HCT116 (cell line): ENCODE measurements around the gene AARS2. TPM values are rescaled to one million over a fixed set of nuclear protein-coding genes. Genes with fewer than 3 reads are reported as not detected.

Experiments
- ATAC-seq: fragments of 200-7000 bp; cut with Tn5 transposase; 2 replicates; pipeline ENCODE4 v1.9.1; 2020; ENCODE audit warnings: mild to moderate bottlenecking, moderate library complexity
- BruUV-seq: library from RNA; stranded (reverse); fragments of 400-500 nt; replicated peaks from 2 replicates; lab custom pipeline; 2021; lab: Mats Ljungman, UMichigan
- CTCF ChIA-PET: fragments of 300-600 bp; sonication (Branson Sonifier 250); formaldehyde crosslinking; loops from one replicate; lab custom pipeline; 2021; ENCODE audit warnings: antibody characterized with exemption; lab: Charles Lee
- POLR2A ChIA-PET: fragments of 300-600, 350-600 bp; sonication (Branson Sonifier 250); formaldehyde crosslinking; loops from one replicate; lab custom pipeline; 2021; ENCODE audit warnings: antibody characterized with exemption; lab: Charles Lee
- RAD21 ChIA-PET, 2 experiments: fragments of 300-600 bp; sonication (Branson Sonifier 250); formaldehyde crosslinking; loops; one replicate each; lab custom pipeline; 2023; ENCODE audit warnings: low total read pairs in 2 of 2; ENCODE audit not compliant: uncharacterized antibody in 2 of 2, unreplicated experiment in 2 of 2, low non-redundant PET in 1 of 2; lab: Charles Lee
- DNase-seq: peaks from one replicate; pipeline ENCODE4 v3.0.0-alpha.2; 2010; ENCODE audit warnings: low read depth, low spot score
- H2AFZ ChIP-seq: fragments of 200-600 bp; shearing (Covaris generic), sonication (generic); 2 replicates; pipeline ENCODE4 v1.6.1; 2017; ENCODE audit warnings: low read depth, mixed run types, mixed read lengths, antibody characterized with exemption, low read length; ENCODE audit not compliant: poor library complexity, severe bottlenecking
- H3K27ac ChIP-seq: 2 replicates; pipeline ENCODE4 v1.5.1; 2012; ENCODE audit warnings: low read depth, low read length
- H3K27me3 ChIP-seq: fragments of 200-600 bp; sonication (generic); 2 replicates; pipeline ENCODE4 v1.6.1; 2016; ENCODE audit warnings: mixed run types, low read length, mixed read lengths; ENCODE audit not compliant: insufficient read depth
- H3K36me3 ChIP-seq, 2 experiments: fragments of 200-500 bp in 1 of 2; fragments of 200-600 bp in 1 of 2; sonication (Bioruptor generic) in 1 of 2; sonication (generic) in 1 of 2; 2 replicates each; pipeline versions ENCODE4 v1.5.1 to v1.6.1; 2014 to 2016; ENCODE audit warnings: low read length in 2 of 2, inconsistent platforms in 1 of 2, mixed read lengths in 1 of 2, mixed run types in 1 of 2; ENCODE audit not compliant: insufficient read depth in 2 of 2, control insufficient read depth in 1 of 2
- H3K4me1 ChIP-seq, 2 experiments: fragments of 200-600 bp in 1 of 2; sonication (generic) in 1 of 2; 2 replicates each; pipeline versions ENCODE4 v1.5.1 to v1.6.1; 2012 to 2017; ENCODE audit warnings: low read length in 2 of 2, inconsistent platforms in 1 of 2, mild to moderate bottlenecking in 1 of 2, mixed read lengths in 1 of 2, mixed run types in 1 of 2, moderate library complexity in 1 of 2; ENCODE audit not compliant: insufficient read depth in 2 of 2, control insufficient read depth in 1 of 2
- H3K4me2 ChIP-seq: fragments of 200-600 bp; sonication (generic); 2 replicates; pipeline ENCODE4 v1.6.1; 2017; ENCODE audit warnings: mixed run types, low read length, mixed read lengths
- H3K4me3 ChIP-seq, 2 experiments: fragments of 200-600 bp in 1 of 2; sonication (generic) in 1 of 2; replicated peaks in 1 of 2; 2 replicates each; pipeline ENCODE4 v1.5.1; 2011 to 2016; ENCODE audit warnings: low read length in 2 of 2, control low read depth in 1 of 2, low read depth in 1 of 2, mild to moderate bottlenecking in 1 of 2, mixed read lengths in 1 of 2, mixed run types in 1 of 2
- H3K79me2 ChIP-seq: fragments of 200-600 bp; sonication (generic); 2 replicates; pipeline ENCODE4 v1.6.1; 2017; ENCODE audit warnings: mild to moderate bottlenecking, mixed run types, low read length, moderate library complexity, mixed read lengths; ENCODE audit not compliant: insufficient read depth
- H3K9ac ChIP-seq: fragments of 200-600 bp; sonication (generic); 2 replicates; pipeline ENCODE4 v1.6.1; 2016; ENCODE audit warnings: low read length, mixed read lengths
- H3K9me2 ChIP-seq: fragments of 200-600 bp; sonication (generic), shearing (Covaris generic); 2 replicates; pipeline ENCODE4 v1.6.1; 2017; ENCODE audit warnings: mixed run types, mild to moderate bottlenecking, moderate library complexity; ENCODE audit not compliant: insufficient read depth
- H3K9me3 ChIP-seq, 2 experiments: fragments of 200-500 bp in 1 of 2; fragments of 200-600 bp in 1 of 2; sonication (Bioruptor generic) in 1 of 2; sonication (generic) in 1 of 2; 2 replicates each; pipeline ENCODE4 v1.6.1; 2014 to 2017; ENCODE audit warnings: low read length in 2 of 2, mixed read lengths in 2 of 2, inconsistent platforms in 1 of 2, low read depth in 1 of 2, mild to moderate bottlenecking in 1 of 2, mixed run types in 1 of 2, moderate library complexity in 1 of 2; ENCODE audit not compliant: control insufficient read depth in 1 of 2, insufficient read depth in 1 of 2
- H4K20me1 ChIP-seq: fragments of 200-600 bp; sonication (generic), shearing (Covaris generic); 2 replicates; pipeline ENCODE4 v1.6.1; 2017; ENCODE audit warnings: mixed run types, mild to moderate bottlenecking, moderate library complexity; ENCODE audit not compliant: insufficient read depth
- CBX3 ChIP-seq: IDR thresholded peaks from 2 replicates; pipeline ENCODE4 v1.6.1; 2012; ENCODE audit warnings: low read depth
- CEBPB ChIP-seq: IDR thresholded peaks from 2 replicates; pipeline ENCODE4 v1.6.1; 2012; ENCODE audit warnings: low read depth
- CTCF ChIP-seq, 3 experiments: fragments of 200-600 bp in 1 of 3; sonication (generic) in 1 of 3; IDR thresholded peaks in 2 of 3; conservative IDR thresholded peaks in 1 of 3; 2 replicates each; pipeline ENCODE4 v1.5.1; 2012 to 2017; ENCODE audit warnings: low read depth in 2 of 3, low read length in 2 of 3, antibody characterized with exemption in 1 of 3, borderline replicate concordance in 1 of 3, control low read depth in 1 of 3, mild to moderate bottlenecking in 1 of 3, mixed read lengths in 1 of 3, mixed run types in 1 of 3, moderate library complexity in 1 of 3; ENCODE audit not compliant: insufficient read depth in 1 of 3
- EGR1 ChIP-seq: IDR thresholded peaks from 2 replicates; pipeline ENCODE4 v1.6.1; 2012; ENCODE audit warnings: low read depth
- ELF1 ChIP-seq: IDR thresholded peaks from 2 replicates; pipeline ENCODE4 v1.6.1; 2012; ENCODE audit warnings: low read depth, borderline replicate concordance
- EZH2 ChIP-seq: fragments of 200-600 bp; sonication (generic); IDR thresholded peaks from 2 replicates; pipeline ENCODE4 v1.6.1; 2017; ENCODE audit warnings: antibody characterized with exemption, mixed run types
- EZH2phosphoT487 ChIP-seq: fragments of 200-600 bp; IDR thresholded peaks from 2 replicates; pipeline ENCODE4 v1.6.1; 2018; ENCODE audit warnings: antibody characterized with exemption, borderline replicate concordance
- FOSL1 ChIP-seq: IDR thresholded peaks from 2 replicates; pipeline ENCODE4 v1.6.1; 2012; ENCODE audit warnings: low read depth
- JUND ChIP-seq: IDR thresholded peaks from 2 replicates; pipeline ENCODE4 v1.6.1; 2012
- MAX ChIP-seq: IDR thresholded peaks from 2 replicates; pipeline ENCODE4 v1.6.1; 2012
- POLR2AphosphoS5 ChIP-seq: IDR thresholded peaks from 2 replicates; pipeline ENCODE4 v1.6.1; 2011; ENCODE audit warnings: mild to moderate bottlenecking, low read depth, low read length, moderate library complexity
- RAD21 ChIP-seq: IDR thresholded peaks from 2 replicates; pipeline ENCODE4 v1.6.1; 2012; ENCODE audit warnings: low read depth, mild to moderate bottlenecking
- REST ChIP-seq: IDR thresholded peaks from 2 replicates; pipeline ENCODE4 v1.6.1; 2012; ENCODE audit warnings: low read depth
- SIN3A ChIP-seq: IDR thresholded peaks from 2 replicates; pipeline ENCODE4 v1.6.1; 2012; ENCODE audit warnings: low read depth
- SP1 ChIP-seq: IDR thresholded peaks from 2 replicates; pipeline ENCODE4 v1.6.1; 2012; ENCODE audit warnings: low read depth
- TCF7L2 ChIP-seq: IDR thresholded peaks from 2 replicates; pipeline ENCODE4 v1.7.0; 2011; ENCODE audit warnings: borderline replicate concordance, inconsistent platforms; ENCODE audit not compliant: insufficient read depth, insufficient read length; ENCODE audit errors: extremely low read depth
- YY1 ChIP-seq: IDR thresholded peaks from 2 replicates; pipeline ENCODE4 v1.6.1; 2011; ENCODE audit warnings: low read length, low read depth, moderate library complexity, mild to moderate bottlenecking; ENCODE audit not compliant: insufficient replicate concordance; ENCODE audit errors: extremely low read depth
- ZFX ChIP-seq: fragments of 450-650 bp; IDR thresholded peaks from 2 replicates; pipeline ENCODE4 v1.6.1; 2017
- ZNF274 ChIP-seq: fragments of 200-500 bp; sonication (Bioruptor generic); IDR thresholded peaks from 2 replicates; pipeline ENCODE4 v1.6.1; 2014; ENCODE audit warnings: mild to moderate bottlenecking, low read depth, low read length, inconsistent platforms
- intact Hi-C: fragments of 100-400 bp; cut with micrococcal nuclease; formaldehyde crosslinking; loops from 2 replicates; pipeline ENCODE4 v1.10.0; 2022
- total RNA-seq: library from RNA; stranded (reverse); gene quantifications from one replicate; pipeline ENCODE4 v1.2.1, GENCODE V29; 2021; ENCODE audit not compliant: unreplicated experiment

AARS2 gene
- total RNA-seq, 1 experiment from 2014 or later: 14.9 TPM

GRCh38 chr6:44304282-44305199, 8.6 kb downstream of the AARS2 start:
- Histone ChIP-seq H3K9me3 (no peaks in the 10 kb centered on the region), H3K27me3 (no peaks in the 10 kb centered on the region), H3K36me3 (peaks cover 30 to 61% of the 10 kb centered on the region in 2 experiments), H3K79me2 (no peaks in the 10 kb centered on the region), H3K4me2 (no peak overlapping the region), H2AFZ (no peak overlapping the region), H3K4me1 (no peaks in the 10 kb centered on the region), H4K20me1 (no peaks in the 10 kb centered on the region), H3K27ac (no peak overlapping the region), H3K9me2 (no peaks in the 10 kb centered on the region), H3K4me3 (no peak overlapping the region), H3K9ac (no peak overlapping the region)
- no TSS peak for BruUV-seq
- TF ChIP-seq JUND (no peak), CTCF (IDR thresholded peaks at IDR 0.05 in 2 of 3, conservative IDR thresholded peaks at IDR 0.05 in 1 of 3; ENCODE audit: borderline replicate concordance in 1 of 3, insufficient read depth in 1 of 3, low read depth in 2 of 3, low read length in 2 of 3) (peak; percentile 46 to 87 (median 85); a peak in 5 of 6 replicates), RAD21 (peak; percentile 52), REST (no peak), ELF1 (no peak), EGR1 (no peak), MAX (no peak), EZH2 (no peak), ZNF274 (no peak), YY1 (peak; percentile 59), CBX3 (no peak), ZFX (no peak), CEBPB (no peak), EZH2phosphoT487 (no peak), TCF7L2 (no peak), POLR2AphosphoS5 (no peak), FOSL1 (no peak), SIN3A (no peak), SP1 (no peak)
- POLR2A ChIA-PET: interaction anchor here (1.4 kb wide), 1 partner anchor 8 kb away, joined by 4 read pairs; the partner anchor contains the start of gene AARS2
- DNase-seq (peak; percentile 10), ATAC-seq (peak; percentile 76)
- intact Hi-C loops: loop anchor here (1.0 kb wide), 1 partner anchor 36 kb away; no protein-coding TSS in a partner anchor
- CTCF ChIA-PET: interaction anchor here (0.6 to 2.1 kb wide), 7 partner anchors 8 to 208 kb away, joined by 3 to 18 read pairs (median 5); partner anchors contain the start of gene AARS2
- RAD21 ChIA-PET: interaction anchor here (0.8 to 1.1 kb wide), 1 partner anchor 37 kb away, joined by 3 to 4 read pairs; no protein-coding TSS in a partner anchor
